Keratinocyte (primary cell): ENCODE measurements around the gene CD207. TPM values are rescaled to one million over a fixed set of nuclear protein-coding genes. Genes with fewer than 3 reads are reported as not detected.

Experiments
- DNase-seq: peaks from one replicate; pipeline ENCODE4 v3.0.0-alpha.2; 2011; ENCODE audit warnings: low read depth, missing footprints, low spot score
- FAIRE-seq: peaks from 2 replicates; lab custom pipeline; 2011; peaks lifted over from hg19 to GRCh38; lab: Jason Lieb, UNC
- H2AFZ ChIP-seq: 2 replicates; pipeline ENCODE4 v1.6.0; 2012; ENCODE audit warnings: low read length, control low read depth, inconsistent platforms; ENCODE audit not compliant: control insufficient read depth
- H3K27ac ChIP-seq: 2 replicates; pipeline ENCODE4 v1.5.1; 2011; ENCODE audit warnings: low read length; ENCODE audit not compliant: control insufficient read depth, insufficient read depth
- H3K27me3 ChIP-seq: 3 replicates; pipeline ENCODE4 v1.6.0; 2011; ENCODE audit warnings: low read length; ENCODE audit not compliant: control insufficient read depth, insufficient read depth; ENCODE audit errors: extremely low read depth
- H3K36me3 ChIP-seq, 2 experiments: 2 replicates in 1 of 2; 3 replicates in 1 of 2; pipeline ENCODE4 v1.5.1; 2011; ENCODE audit warnings: low read length in 2 of 2, mild to moderate bottlenecking in 1 of 2; ENCODE audit not compliant: control insufficient read depth in 2 of 2, insufficient read depth in 2 of 2; ENCODE audit errors: extremely low read depth in 1 of 2
- H3K4me1 ChIP-seq: 3 replicates; pipeline ENCODE4 v1.5.1; 2011; ENCODE audit warnings: low read length; ENCODE audit not compliant: control insufficient read depth, insufficient read depth; ENCODE audit errors: extremely low read depth
- H3K4me2 ChIP-seq: 3 replicates; pipeline ENCODE4 v1.6.0; 2011; ENCODE audit warnings: low read depth, low read length; ENCODE audit not compliant: control insufficient read depth, insufficient read depth; ENCODE audit errors: extremely low read depth
- H3K4me3 ChIP-seq, 3 experiments: fragments of 200-600 bp in 1 of 3; sonication (generic) in 1 of 3; 2 replicates in 2 of 3; 3 replicates in 1 of 3; pipeline ENCODE4 v1.5.1; 2011 to 2016; ENCODE audit warnings: low read length in 3 of 3, mild to moderate bottlenecking in 3 of 3, control low read depth in 2 of 3, inconsistent platforms in 1 of 3, low read depth in 1 of 3, mixed read lengths in 1 of 3, mixed run types in 1 of 3, moderate library complexity in 1 of 3; ENCODE audit not compliant: control insufficient read depth in 2 of 3, insufficient read depth in 2 of 3; ENCODE audit errors: extremely low read depth in 1 of 3
- H3K79me2 ChIP-seq: 2 replicates; pipeline ENCODE4 v1.6.0; 2012; ENCODE audit warnings: low read length; ENCODE audit not compliant: control insufficient read depth, insufficient read depth
- H3K9ac ChIP-seq: 3 replicates; pipeline ENCODE4 v1.6.0; 2011; ENCODE audit warnings: low read length; ENCODE audit not compliant: control insufficient read depth, insufficient read depth; ENCODE audit errors: extremely low read depth
- H3K9me1 ChIP-seq: 3 replicates; pipeline ENCODE4 v1.6.0; 2011; ENCODE audit warnings: low read length; ENCODE audit not compliant: control insufficient read depth, insufficient read depth; ENCODE audit errors: extremely low read depth
- H3K9me3 ChIP-seq: 2 replicates; pipeline ENCODE4 v1.5.1; 2012; ENCODE audit warnings: low read depth, low read length; ENCODE audit not compliant: control insufficient read depth
- H4K20me1 ChIP-seq: 3 replicates; pipeline ENCODE4 v1.6.0; 2011; ENCODE audit warnings: low read length; ENCODE audit not compliant: control insufficient read depth, insufficient read depth; ENCODE audit errors: extremely low read depth
- EZH2 ChIP-seq: IDR thresholded peaks from one replicate; pipeline ENCODE4 v1.6.1; 2012; ENCODE audit warnings: inconsistent platforms, mild to moderate bottlenecking, low read length, moderate library complexity
- dilution Hi-C: fragments of 300-500 bp; cut with MboI; formaldehyde crosslinking; loops from one replicate; pipeline ENCODE4 v1.7.0; 2020; ENCODE audit warnings: low sequenced_read_pairs; ENCODE audit not compliant: extremely low pct_ligation_motif_present
- polyA plus RNA-seq, 5 experiments: library from polyadenylated mRNA; depleted of rRNA in 3 of 5; stranded (reverse) in 3 of 5; stranded (forward) in 1 of 5; unstranded in 1 of 5; fragments of >200 nt; gene quantifications; 1 replicate in 1 of 5; 2 replicates in 3 of 5; 3 replicates in 1 of 5; pipeline versions ENCODE4 v1.2.1 to v1.2.3, GENCODE V29; 2011 to 2012; ENCODE audit warnings: missing spikeins in 2 of 5, low read depth in 1 of 5, low replicate concordance in 1 of 5
- TF ChIP-seq, protein P1 (sequence below), 3 experiments: IDR thresholded peaks in 1 of 3; conservative IDR thresholded peaks in 1 of 3; optimal IDR thresholded peaks in 1 of 3; 2 replicates in 2 of 3; 3 replicates in 1 of 3; pipeline versions ENCODE3 to v1.5.1; 2011; ENCODE audit warnings: low read length in 3 of 3, mild to moderate bottlenecking in 3 of 3, moderate library complexity in 2 of 3, control low read depth in 1 of 3, inconsistent platforms in 1 of 3; ENCODE audit not compliant: insufficient read depth in 2 of 3; ENCODE audit errors: extremely low read depth in 1 of 3

CD207 gene
- polyA plus RNA-seq, 1 donor (not counting 4 experiments of a cell fraction or from before 2014, with no cell fraction given): not detected

DNA sequence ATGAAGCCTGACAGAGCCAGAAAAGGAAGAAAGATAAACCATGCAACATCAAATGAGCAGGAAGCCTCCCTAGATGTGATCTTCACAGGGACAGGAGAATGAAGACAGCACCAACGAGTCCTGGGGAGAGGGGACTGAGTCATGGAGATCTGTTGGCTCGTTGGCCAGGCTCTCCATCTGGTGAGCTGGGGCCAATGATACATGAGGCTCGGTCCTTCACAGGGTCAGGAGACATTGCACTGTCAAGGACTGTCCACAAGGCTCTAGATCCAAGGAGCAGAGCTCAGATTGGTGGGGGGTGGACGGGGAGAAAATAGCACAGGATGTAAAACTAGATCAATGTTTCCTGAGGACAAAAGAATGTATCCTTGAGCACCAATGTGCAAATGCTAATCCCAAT, 735 bp downstream of the CD207 start:
- dilution Hi-C loops: no loop called here
- H3K9me3 ChIP-seq: no peaks in the 10 kb centered on the region
- no peak overlapping the region for H2AFZ ChIP-seq
- H3K4me3 ChIP-seq: no peak overlapping the region
- no peak overlapping the region for H3K27ac ChIP-seq
- H3K4me1 ChIP-seq: no peaks in the 10 kb centered on the region
- no peak for FAIRE-seq
- DNase-seq: no peak
- H3K9ac ChIP-seq: no peak overlapping the region
- TF ChIP-seq EZH2: no peak
- TF ChIP-seq, protein P1, sequence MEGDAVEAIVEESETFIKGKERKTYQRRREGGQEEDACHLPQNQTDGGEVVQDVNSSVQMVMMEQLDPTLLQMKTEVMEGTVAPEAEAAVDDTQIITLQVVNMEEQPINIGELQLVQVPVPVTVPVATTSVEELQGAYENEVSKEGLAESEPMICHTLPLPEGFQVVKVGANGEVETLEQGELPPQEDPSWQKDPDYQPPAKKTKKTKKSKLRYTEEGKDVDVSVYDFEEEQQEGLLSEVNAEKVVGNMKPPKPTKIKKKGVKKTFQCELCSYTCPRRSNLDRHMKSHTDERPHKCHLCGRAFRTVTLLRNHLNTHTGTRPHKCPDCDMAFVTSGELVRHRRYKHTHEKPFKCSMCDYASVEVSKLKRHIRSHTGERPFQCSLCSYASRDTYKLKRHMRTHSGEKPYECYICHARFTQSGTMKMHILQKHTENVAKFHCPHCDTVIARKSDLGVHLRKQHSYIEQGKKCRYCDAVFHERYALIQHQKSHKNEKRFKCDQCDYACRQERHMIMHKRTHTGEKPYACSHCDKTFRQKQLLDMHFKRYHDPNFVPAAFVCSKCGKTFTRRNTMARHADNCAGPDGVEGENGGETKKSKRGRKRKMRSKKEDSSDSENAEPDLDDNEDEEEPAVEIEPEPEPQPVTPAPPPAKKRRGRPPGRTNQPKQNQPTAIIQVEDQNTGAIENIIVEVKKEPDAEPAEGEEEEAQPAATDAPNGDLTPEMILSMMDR (optimal IDR thresholded peaks at IDR 0.05 in 1 of 3, IDR thresholded peaks at IDR 0.05 in 1 of 3, conservative IDR thresholded peaks at IDR 0.05 in 1 of 3; ENCODE audit: extremely low read depth in 1 of 3, insufficient read depth in 2 of 3, low read length in 3 of 3): no peak
- no peaks in the 10 kb centered on the region for H3K9me1 ChIP-seq
- no peak overlapping the region for H3K4me2 ChIP-seq
- no peaks in the 10 kb centered on the region for H3K79me2 ChIP-seq
- peaks cover 26% of the 10 kb centered on the region for H3K27me3 ChIP-seq
- H3K36me3 ChIP-seq: no peaks in the 10 kb centered on the region
- no peaks in the 10 kb centered on the region for H4K20me1 ChIP-seq

DNA sequence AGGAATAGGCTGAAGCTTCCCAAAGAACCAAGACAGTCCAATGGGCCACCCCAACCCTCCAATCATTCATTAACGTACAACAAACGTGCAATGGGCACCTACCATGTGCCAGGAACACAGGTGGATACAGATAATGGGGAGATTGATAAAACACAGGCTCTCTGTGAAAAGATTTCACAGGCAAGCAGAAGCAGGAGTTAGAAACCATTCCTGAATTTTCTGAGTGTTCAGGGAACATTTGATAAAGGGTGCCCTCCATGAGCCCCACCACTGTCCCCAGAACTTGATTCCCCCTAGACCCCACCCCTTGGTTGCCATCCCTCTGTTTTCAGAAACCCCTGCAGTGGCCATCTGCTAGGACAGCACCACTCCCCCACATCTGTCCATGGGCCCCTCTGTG, 1.5 kb downstream of the CD207 start:
- dilution Hi-C loops: no loop called here
- FAIRE-seq: no peak

More for the DNA sequence above, 1.5 kb downstream of the CD207 start:
- H3K36me3 ChIP-seq: no peaks in the 10 kb centered on the region
- H3K9ac ChIP-seq: no peak overlapping the region
- TF ChIP-seq EZH2: no peak
- TF ChIP-seq, protein P1 (optimal IDR thresholded peaks at IDR 0.05 in 1 of 3, IDR thresholded peaks at IDR 0.05 in 1 of 3, conservative IDR thresholded peaks at IDR 0.05 in 1 of 3; ENCODE audit: extremely low read depth in 1 of 3, insufficient read depth in 2 of 3, low read length in 3 of 3): no peak
- no peaks in the 10 kb centered on the region for H3K79me2 ChIP-seq
- H3K27me3 ChIP-seq: peaks cover 29% of the 10 kb centered on the region
- DNase-seq: no peak
- H2AFZ ChIP-seq: no peak overlapping the region
- no peaks in the 10 kb centered on the region for H3K4me1 ChIP-seq
- no peaks in the 10 kb centered on the region for H4K20me1 ChIP-seq
- no peaks in the 10 kb centered on the region for H3K9me3 ChIP-seq
- no peaks in the 10 kb centered on the region for H3K9me1 ChIP-seq
- no peak overlapping the region for H3K4me2 ChIP-seq
- no peak overlapping the region for H3K27ac ChIP-seq
- no peak overlapping the region for H3K4me3 ChIP-seq
